AG08395 (cell line): ENCODE results near the gene COBLL1.

Experiments used
- DNase-seq: peaks from one replicate; pipeline ENCODE4 v3.0.0; 2012; ENCODE audit warnings: mixed read lengths, low spot score

The COBLL1 gene

DNA sequence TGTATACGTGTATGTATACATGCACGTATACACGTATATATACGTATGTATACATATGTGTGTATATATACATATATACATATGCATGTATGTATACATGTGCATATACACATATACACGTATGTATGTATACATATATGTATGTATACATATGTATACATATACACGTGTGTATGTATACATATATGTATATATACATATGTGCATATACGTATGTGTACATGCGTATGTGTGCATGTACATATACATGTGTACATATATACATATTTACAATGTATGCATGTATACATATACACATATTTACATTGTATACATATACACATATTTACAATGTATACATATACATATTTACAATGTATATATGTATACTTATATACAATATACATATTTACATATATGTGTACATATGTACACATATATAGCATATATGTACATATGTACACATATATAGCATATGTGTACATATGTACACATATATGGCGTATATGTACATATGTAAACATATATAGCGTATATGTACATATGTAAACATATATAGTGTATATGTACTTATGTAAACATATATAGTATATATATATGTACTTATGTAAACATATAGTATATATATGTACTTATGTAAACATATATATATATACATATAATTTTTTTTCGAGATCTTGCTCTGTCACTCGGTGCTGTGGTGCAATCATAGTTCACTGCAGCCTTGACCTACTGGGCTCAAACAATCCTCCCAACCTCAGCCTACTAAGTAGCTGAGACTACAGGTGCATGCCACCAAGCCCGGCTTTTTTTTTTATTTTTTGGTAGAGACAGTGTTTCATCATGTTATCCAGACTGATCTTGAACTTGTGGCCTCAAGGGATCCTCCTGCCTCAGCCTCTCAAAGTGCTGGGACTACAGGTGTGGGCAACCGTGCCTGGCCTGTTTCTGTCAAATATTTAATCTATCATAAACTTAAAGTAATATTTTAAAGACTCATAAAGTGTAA lies 23.2 kb downstream of the COBLL1 start:
- DNase-seq: no peak

DNA sequence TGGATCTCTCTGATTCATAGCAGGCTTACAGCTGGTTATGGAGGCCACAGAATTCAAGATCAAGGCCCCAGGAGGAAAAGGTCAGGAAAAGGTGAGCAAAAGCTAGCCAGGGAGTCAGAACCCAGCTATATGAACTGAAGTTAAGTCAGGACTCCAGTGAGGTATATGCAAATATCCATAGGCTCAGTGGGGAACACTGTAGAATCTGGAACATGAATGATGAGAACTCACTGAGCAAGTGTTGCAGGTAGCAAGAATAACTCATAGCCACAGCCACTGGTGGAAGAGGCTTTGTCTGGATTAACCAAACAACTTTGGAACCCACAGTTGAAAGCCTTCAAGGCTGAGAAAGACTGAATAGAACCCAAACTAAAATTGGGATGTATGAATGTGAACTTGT lies 24.7 kb downstream of the COBLL1 start:
- no peak for DNase-seq

- no peak for DNase-seq
Measured at GRCh38 chr2:164816046-164816445, 25.6 kb downstream of the COBLL1 start.

- no peak for DNase-seq
Measured at GRCh38 chr2:164815071-164815793, 26.4 kb downstream of the COBLL1 start.

- no peak for DNase-seq
Measured at GRCh38 chr2:164813535-164813934, 28.1 kb downstream of the COBLL1 start.

- no peak for DNase-seq
Measured at GRCh38 chr2:164812378-164812777, 29.2 kb downstream of the COBLL1 start.

GRCh38 chr2:164811819-164812218 lies 29.8 kb downstream of the COBLL1 start:
- no peak for DNase-seq

DNA sequence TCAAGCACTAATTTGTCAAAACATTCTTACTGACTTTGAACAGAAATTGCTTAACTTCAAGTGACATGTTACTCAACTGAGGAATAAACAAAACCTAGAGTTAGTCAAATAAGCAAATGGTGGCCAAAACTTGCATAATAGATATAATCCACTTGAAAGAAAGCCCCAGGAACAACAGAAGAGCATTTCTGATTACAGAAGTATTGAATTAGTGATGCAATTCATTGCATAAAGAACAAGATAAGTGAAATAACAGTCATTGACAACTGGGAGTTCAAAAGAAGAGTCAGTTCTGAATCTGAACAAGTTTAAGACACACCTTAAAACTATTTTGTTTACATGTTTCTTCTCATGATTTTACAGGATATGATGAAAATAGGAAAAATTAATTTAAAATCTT lies 30.8 kb downstream of the COBLL1 start:
- no peak for DNase-seq

DNA sequence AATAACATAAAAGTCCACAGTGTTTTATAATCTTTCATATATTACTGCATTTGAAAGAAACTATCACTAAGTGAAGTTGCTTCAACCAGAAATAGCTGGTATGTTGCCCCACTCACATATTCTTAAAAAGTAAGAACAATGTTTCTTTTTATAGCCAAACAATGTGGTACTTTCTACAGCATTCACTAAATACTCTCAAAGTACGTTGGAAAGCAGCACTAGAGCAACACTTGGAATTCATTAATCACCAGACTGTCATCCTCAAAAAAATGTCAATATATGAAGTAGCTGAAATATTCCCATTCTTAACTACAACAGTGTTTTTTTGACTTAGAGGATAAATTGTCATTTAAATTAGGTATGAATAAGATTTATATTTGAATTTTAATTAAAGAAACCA lies 32.8 kb downstream of the COBLL1 start:
- no peak for DNase-seq

DNA sequence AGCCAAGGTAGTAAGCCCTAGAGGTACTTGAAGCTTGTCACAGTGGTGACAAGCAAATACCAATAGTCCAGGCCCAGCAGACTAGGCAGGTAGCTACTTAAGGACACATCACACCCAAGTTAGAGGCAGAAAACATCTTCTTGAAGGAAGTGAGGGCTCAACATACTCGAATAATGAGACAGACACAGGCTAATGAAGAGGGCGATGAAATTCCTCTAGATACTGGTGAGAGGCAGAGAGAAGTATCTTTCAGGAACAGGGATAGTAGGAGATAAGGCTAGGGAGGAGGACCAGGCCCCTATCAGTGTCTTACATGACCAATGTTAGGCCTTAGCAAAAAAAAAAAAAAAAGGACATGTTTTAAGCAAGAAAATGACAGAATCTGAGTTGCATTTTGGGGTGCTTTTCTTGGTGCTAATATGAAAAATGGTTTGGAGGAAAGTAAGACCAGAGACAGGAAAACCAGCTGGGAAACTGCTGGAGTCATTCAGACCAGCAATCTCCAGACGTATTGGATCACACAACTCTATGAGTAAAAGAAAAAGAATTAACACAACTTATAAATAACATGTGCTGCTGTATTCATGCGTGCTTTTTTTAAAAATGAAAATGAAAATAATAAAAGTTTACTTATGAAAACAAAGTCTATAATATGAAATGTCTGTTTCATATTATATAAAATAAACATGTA lies 37.7 kb downstream of the COBLL1 start:
- DNase-seq: peak; percentile 42

DNA sequence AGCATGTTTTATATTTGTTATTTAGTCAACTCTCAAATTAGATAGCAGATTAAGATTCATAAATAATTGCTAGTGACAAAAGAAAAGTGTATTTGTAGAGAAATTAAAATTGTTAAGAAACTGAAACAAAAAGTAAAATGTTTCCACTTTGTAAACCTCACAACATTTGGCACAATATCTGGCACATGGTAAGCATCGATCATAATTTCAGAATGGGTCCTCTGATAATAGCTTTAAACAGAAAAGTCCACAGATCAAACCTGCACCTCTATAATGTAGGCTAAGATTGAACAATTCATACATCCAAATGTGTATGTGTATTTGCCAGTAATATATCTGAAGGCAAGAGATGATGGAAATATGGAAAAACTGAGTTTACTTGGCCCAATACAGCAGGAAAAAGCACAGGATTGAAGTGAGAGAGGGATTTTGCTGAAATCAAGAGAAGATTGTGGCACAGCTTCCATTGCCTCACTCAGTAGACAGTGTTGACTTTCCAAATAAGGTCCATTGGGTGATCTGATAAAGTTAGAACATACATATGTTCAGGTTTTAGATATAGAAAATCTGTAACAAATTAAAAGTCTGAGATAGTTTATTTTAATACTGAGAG lies 39.4 kb downstream of the COBLL1 start:
- no peak for DNase-seq

DNA sequence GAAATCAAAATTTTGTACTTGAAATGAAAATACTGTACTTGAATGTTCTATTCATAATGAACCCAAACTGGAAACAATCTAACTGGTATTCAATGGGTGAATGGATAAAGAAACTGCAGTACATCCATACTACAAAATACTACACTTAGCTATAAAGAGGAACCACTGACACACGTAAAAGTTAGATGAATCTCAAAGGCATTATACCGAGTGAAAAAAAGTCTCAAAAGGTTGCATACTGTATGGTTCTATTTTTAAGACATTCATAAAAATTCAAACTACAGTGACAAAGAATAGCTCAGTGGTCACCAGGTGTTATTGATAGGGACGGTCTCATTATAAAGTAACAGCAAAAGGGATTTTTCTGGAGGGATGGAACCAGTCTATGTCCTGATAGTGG lies 41.1 kb downstream of the COBLL1 start:
- no peak for DNase-seq

GRCh38 chr2:164797627-164798026 lies 44.0 kb downstream of the COBLL1 start:
- DNase-seq: no peak

GRCh38 chr2:164796999-164797398 lies 44.6 kb downstream of the COBLL1 start:
- no peak for DNase-seq

- DNase-seq: no peak
Measured at GRCh38 chr2:164794432-164795231, 47.0 kb downstream of the COBLL1 start.

- no peak for DNase-seq
Measured at GRCh38 chr2:164794016-164794415, 47.6 kb downstream of the COBLL1 start.

- no peak for DNase-seq
Measured at GRCh38 chr2:164793529-164793928, 48.1 kb downstream of the COBLL1 start.

DNA sequence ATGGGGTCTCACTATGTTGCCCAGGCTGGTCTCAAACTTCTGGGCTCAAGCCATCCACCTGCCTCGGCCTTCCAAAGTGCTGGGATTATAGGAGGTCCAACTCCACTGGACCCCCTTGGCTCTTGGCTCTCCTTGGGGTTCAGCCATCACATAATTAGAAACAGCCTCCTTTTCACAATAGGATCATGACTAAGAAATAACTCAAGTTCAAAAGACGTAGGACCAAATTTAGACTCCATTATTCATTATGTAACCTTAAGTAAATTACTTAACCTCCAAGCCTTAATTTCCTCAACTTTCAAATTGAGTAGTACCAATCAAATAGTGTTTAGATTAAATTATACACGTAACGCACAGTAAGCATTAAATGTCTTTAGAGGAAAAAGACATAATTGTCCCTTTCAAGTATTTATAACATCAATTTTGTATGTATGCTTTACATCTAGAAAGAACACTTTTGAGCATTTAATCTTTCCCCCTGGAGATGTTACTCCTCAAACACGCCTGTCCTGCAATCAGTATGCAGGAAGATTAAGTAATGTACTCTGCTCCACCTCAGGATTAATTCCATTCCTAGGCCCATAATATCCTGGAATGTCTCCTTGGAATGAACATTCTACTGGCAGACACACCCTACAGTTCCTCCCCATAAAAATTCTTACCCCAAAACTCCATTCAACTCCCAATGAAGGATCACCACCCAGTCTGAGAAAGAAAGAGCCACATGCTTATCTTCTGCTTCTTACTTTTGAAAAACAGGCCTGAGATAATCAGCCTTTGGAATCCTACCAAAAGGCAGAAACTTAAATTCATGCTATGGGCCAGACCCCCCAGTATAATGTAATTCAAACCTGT lies 49.1 kb downstream of the COBLL1 start:
- DNase-seq: peak; percentile 14

GRCh38 chr2:164789968-164790367 lies 51.7 kb downstream of the COBLL1 start:
- no peak for DNase-seq

DNA sequence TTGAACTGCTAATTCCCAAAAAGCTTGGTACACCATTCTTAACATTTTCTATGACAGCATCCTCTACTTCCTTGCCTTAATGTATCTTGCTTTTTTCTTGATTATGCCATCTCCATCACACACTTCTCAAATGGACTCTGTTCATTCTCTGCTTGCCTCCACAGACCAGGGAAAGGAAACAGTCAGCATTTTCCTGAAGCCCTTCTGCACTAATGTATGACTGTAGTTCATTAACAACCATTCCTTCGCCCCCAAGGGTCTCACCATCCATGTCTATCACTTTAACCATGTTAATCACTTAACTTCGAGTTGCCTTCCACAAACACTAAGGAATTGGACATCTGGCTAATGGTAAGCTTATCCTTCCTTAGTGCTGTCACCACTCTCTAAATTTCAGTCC lies 54.8 kb downstream of the COBLL1 start:
- DNase-seq: no peak
